Esophagus squamous epithelium (tissue), 4 donors: ENCODE measurements around the gene GSTM4.

Experiments used
- POLR2A ChIP-seq, 4 donors: fragments of 450-650 bp; IDR thresholded peaks; one replicate each; pipeline ENCODE4 v1.6.1; 2017; ENCODE audit warnings: antibody characterized with exemption in 4 of 4, mild to moderate bottlenecking in 4 of 4, moderate library complexity in 3 of 4
- TF ChIP-seq, protein P1 (sequence below), 6 experiments: fragments of 450-650 bp in 4 of 6; fragments of 200-600 bp in 2 of 6; sonication (generic) in 2 of 6; IDR thresholded peaks; one replicate each; pipeline ENCODE4 v1.5.1; 2016 to 2019; ENCODE audit warnings: antibody characterized with exemption in 6 of 6, mild to moderate bottlenecking in 4 of 6, moderate library complexity in 4 of 6

DNA sequence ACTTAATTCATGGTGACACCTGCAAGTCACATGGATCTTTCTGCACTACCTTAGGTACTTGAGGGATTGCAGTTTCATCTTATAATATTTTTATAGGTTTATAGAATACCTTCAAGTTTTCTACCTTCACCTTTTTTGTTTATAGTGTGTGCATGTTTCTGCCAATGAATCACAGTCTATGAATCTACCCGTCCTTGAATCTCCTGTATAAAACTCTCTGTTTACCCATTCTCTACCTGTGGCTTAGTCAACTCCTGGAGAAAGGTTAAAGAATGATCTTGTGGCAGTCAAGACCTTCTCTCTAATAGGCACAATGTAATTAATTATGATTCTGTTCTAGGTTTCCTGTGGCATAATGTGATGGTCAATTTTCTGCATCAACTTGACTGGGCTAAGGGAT lies 8.8 kb downstream of the GSTM4 start:
- TF ChIP-seq, protein P1, sequence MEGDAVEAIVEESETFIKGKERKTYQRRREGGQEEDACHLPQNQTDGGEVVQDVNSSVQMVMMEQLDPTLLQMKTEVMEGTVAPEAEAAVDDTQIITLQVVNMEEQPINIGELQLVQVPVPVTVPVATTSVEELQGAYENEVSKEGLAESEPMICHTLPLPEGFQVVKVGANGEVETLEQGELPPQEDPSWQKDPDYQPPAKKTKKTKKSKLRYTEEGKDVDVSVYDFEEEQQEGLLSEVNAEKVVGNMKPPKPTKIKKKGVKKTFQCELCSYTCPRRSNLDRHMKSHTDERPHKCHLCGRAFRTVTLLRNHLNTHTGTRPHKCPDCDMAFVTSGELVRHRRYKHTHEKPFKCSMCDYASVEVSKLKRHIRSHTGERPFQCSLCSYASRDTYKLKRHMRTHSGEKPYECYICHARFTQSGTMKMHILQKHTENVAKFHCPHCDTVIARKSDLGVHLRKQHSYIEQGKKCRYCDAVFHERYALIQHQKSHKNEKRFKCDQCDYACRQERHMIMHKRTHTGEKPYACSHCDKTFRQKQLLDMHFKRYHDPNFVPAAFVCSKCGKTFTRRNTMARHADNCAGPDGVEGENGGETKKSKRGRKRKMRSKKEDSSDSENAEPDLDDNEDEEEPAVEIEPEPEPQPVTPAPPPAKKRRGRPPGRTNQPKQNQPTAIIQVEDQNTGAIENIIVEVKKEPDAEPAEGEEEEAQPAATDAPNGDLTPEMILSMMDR (IDR thresholded peaks at IDR 0.05): no peak
- TF ChIP-seq POLR2A (IDR thresholded peaks at IDR 0.05): no peak
